Iris pigment epithelial cell (primary cell): ENCODE measurements around the gene TOMM6.
"Not testable (repeated sequence)": the region's sequence is repeated elsewhere in the genome, so short reads cannot be mapped to it uniquely, and the experiment has no call there.

Experiments used
- DNase-seq: peaks from one replicate; pipeline ENCODE4 v3.0.0-alpha.2; 2011; ENCODE audit warnings: low read depth

The TOMM6 gene

GRCh38 chr6:41763470-41763869 is 24.0 kb upstream of the TOMM6 start:
- no peak for DNase-seq

DNA sequence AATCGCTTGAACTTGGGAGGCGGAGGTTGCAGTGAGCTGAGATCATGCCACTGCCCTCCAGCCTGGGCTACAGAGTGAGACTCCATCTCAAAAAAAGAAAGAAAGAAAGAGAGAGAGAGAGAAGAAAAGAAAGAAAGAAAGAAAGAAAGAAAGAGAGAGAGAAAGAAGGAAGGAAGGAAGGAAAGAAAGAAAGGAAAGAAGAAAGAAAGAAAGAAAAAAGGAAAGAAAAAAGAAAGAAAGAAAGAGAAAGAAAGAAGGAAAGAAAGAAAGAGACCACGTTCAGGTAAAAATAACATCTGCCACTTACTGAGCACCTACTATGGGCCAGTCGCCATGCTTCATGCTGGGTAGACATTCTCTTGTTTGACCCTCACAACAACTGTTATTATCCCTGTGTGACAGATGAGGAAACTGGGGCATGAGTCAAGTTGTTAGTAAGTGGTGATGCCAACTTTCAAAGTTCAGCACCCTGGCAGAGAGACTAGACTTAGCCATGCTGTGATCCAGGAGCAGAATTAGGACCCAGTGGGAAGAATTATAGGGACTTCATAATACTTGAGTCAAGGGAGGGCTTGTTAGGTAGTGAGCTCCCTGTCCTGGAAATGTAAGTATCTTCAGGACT is 21.3 kb upstream of the TOMM6 start:
- DNase-seq, result not testable (repeated sequence)

DNA sequence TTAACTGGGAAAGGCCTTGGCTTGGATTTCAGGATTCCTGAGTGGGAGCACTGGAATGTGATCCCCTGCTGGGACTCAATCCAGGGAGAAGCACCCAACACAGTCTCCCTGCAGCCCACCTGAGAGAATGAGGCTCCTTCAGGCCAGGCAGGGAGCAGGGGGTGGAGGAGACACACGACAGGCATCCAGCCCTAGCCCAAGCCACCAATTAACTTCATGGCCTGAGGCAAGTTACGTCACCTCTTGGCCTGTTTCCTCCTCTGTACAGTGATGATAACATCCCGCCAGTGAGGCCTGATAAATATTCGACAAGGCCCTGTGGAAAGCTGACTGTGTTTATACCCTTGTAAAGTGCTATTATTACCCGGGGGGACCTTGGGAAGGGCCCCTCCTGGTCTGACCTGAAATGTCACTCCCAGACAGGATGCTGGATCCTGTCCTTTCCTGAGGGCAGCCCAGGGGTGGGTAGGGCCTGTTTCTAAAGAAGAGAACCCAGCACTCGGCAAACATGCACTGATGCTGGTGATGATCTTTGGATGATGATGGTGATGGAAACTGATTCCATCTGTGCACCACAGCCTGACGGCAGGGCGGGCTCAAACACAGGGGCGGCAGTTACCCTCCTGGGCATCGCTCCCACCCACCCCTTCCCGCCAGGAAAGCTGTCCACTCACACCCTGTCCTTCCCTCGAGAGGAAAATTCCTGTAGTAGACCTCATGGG is 20.2 kb upstream of the TOMM6 start:
- peak; percentile 84 for DNase-seq

GRCh38 chr6:41768545-41769308 is 18.8 kb upstream of the TOMM6 start:
- no peak for DNase-seq

DNA sequence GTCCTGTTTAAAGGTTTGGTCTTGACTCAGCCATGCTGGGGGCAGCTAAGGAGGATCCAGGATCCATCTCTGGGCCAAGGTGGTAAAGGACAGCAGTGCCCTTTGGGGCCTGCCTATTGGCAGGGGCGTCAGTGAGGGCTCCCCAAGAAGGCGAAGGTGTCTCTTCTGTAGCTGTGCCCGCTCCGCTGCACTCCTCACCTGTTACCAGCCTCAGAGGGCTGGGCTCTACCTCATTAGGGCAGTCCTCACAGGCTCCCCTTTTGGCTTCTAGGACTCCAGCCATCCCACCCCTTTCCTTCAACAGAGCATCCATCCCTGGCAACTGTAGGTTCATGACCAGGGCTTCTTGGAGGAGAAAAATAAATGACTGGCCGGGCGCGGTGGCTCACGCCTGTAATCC is 18.1 kb upstream of the TOMM6 start:
- no peak for DNase-seq

GRCh38 chr6:41770381-41771057 is 17.0 kb upstream of the TOMM6 start:
- DNase-seq, result no peak

DNA sequence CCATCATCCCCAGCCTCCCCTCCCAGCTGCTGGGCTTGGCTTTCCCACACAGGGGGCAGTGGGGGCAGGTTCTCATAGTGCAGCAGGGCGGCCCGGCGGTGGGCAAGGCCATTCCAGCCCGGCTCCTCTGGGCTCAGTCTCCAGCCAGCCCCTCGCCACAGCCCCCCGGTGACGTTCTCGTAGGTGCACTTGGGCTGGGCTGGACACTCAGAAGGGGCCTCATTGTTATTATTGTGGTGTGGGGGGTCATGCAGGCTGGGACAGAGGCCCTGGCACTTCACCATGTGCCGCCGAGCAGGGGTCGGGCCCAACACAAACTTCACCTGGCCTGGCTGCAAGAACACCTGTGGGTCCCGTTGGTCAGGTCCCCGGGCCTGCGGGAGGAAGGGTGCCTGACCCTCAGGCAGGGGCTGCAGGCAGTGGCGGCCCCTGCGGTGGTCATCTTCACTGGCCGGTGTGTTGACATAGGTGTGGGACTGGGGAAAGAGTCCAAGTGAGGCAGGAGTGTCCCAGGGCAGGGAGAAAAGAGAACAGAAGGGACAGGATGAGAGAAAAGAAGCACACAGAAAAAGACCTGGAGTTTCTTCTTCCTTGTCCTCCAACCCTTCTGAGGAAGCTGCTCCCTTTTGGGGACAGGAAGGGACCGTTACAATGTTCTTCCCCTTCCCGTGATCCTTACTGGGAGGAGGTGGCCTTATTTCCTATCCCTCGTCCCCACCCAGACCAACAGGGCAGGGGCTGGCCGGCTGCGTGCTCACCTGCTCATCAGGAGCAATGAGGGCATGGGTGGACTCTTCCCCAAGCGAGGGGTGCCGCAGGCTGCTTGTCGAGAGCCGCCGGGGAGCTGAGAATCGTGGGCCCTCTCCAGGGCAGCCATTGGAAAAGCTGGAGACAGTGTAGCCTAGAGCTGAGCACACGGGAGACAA is 16.2 kb upstream of the TOMM6 start:
- DNase-seq, result no peak

DNA sequence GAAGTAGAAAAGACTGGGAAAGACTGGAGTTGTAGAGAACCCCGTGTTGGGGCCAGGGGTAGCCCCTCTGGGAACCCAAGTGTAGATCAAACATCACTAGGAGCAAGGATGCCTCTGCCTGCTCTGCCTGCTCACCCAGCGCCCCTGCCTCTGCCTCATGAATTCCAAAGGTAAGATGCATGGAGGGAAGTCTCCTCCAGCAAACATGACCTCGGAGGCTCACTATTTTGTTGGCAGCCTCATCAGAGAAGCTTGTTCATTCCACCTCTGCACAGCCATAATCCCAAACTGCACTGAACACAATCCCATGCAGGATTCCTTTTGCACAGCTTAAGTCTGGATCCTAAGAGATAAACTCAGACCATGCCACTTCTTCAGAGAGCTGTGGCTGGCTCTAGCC is 12.7 kb upstream of the TOMM6 start:
- no peak for DNase-seq

- DNase-seq, result no peak
Measured at GRCh38 chr6:41775293-41775882, 12.1 kb upstream of the TOMM6 start.

- DNase-seq, result no peak
Measured at GRCh38 chr6:41777551-41778285, 9.8 kb upstream of the TOMM6 start.

DNA sequence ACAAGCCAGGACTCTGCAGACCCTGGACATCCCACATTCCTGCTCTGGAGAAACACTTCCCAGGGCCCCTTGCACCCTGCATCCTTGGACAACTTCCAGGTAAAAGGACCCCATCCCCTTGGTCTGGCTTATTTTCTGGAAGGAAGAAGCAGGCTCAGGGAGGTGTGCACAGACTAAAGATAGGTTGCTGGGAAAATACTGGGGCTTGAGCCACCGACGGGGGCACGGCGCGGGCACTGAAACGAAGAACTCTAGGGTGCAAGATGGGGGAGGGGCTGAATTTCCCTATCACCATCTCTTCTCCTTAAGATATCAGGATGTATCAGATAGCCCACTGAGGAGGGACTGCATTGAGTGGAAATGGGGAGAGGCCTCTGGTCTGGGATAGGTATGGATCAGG is 8.6 kb upstream of the TOMM6 start:
- DNase-seq, result no peak

DNA sequence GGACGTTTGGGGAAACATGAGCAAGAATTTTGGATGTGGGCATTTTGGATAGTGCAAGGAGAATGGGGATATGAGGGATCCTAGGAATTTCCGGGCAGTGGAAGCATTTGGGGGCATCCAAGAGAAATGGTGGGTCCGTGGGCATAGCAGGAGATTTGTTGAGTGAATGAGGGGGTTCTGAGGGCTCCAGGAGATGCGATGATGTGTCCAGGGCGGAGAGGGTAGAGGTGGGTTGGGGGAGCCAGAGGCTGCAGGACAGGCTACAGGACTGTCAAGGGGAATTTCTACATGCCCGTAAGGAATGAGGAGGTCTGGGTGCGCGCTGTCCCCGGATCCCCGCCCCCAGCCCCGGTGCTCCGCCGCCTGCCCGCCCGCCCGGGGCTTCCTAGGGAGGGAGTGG is 8.2 kb upstream of the TOMM6 start:
- DNase-seq, result no peak

- DNase-seq, result peak; percentile 89
Measured at GRCh38 chr6:41779788-41780550, 7.5 kb upstream of the TOMM6 start, which contains the start of gene FRS3. Gene FRS3, minus strand, starts transcription at chr6:41779900. Its CDS starts 2,913 bp downstream, at chr6:41776987.

GRCh38 chr6:41780551-41781365 is 6.7 kb upstream of the TOMM6 start, which contains the start of gene PRICKLE4:
Gene PRICKLE4, plus strand, starts transcription at chr6:41780782. Its CDS starts 2,692 bp downstream, at chr6:41783474.
- DNase-seq, result peak; percentile 24

GRCh38 chr6:41781366-41781730 is 6.1 kb upstream of the TOMM6 start:
- no peak for DNase-seq

- DNase-seq, result no peak
Measured at GRCh38 chr6:41783106-41783780, 4.3 kb upstream of the TOMM6 start.

DNA sequence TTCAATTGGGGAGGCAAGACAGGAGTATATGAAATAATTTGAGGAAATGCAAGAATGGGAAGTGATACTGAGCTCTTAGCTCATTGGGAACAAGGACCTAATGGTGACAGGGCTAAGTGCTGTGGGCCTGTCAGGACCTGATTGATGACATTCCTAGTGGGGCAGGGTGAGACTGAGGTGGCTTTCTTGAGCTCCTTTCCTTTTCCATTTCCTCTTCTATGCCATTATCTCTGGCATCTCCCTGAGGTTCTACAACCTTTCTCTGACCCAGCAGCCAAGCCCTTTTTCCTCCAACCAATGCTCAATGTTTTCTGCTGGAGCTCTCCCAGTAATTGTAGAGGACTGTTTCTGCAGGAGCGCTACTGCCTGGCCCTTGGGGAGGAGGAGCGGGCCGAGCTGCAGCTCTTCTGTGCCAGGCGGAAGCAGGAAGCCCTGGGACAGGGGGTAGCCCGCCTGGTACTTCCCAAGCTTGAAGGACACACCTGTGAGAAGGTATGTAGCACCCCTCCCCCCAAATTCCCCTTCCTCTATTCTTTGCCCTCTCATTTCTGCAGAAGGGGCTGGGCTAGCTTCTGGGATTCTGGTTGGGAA is 2.8 kb upstream of the TOMM6 start:
- no peak for DNase-seq

- no peak for DNase-seq
Measured at GRCh38 chr6:41785254-41785653, 2.2 kb upstream of the TOMM6 start.
